ENCODE data around the gene THEM4. TPM values are rescaled to one million over a fixed set of nuclear protein-coding genes. Genes with fewer than 3 reads are reported as not detected.

The THEM4 gene
- total and polyA plus RNA-seq, 11 donors = 14.2 to 25.5 (median 15.0) TPM

GRCh38 chr1:151864411-151864810 is 44.9 kb downstream of the THEM4 start:
- no peak for TF ChIP-seq CTCF (IDR thresholded peaks at IDR 0.05)
- TF ChIP-seq POLR2A (IDR thresholded peaks at IDR 0.05) = no peak
- DNase-seq = no peak
- no peak overlapping the region for H3K27ac ChIP-seq
- no peak overlapping the region for H3K4me3 ChIP-seq
- no peaks in the 10 kb centered on the region for H3K9me3 ChIP-seq
- intact Hi-C loops (cut with DNase I) = no loop called here
- WGBS, 4 donors = 22 to 36% (median 27%) methylated on average over 2 of the region's 2 CpGs
- peaks cover 0 to 17% (median 0%) of the 10 kb centered on the region in 12 donors for H3K4me1 ChIP-seq
- no peaks in the 10 kb centered on the region for H3K36me3 ChIP-seq
- no peaks in the 10 kb centered on the region for H3K27me3 ChIP-seq
- ATAC-seq = peak in 2 of 4 donors; percentile 49 to 55

GRCh38 chr1:151862604-151863003 is 46.7 kb downstream of the THEM4 start:
- TF ChIP-seq CTCF (IDR thresholded peaks at IDR 0.05) = no peak
- TF ChIP-seq POLR2A (IDR thresholded peaks at IDR 0.05) = no peak
- no peak for ATAC-seq

GRCh38 chr1:151860504-151861187 is 48.7 kb downstream of the THEM4 start:
- TF ChIP-seq POLR2A (IDR thresholded peaks at IDR 0.05) (no peak), CTCF (IDR thresholded peaks at IDR 0.05) (no peak)
- no peak for ATAC-seq
- DNase-seq = no peak
- Histone ChIP-seq H3K9me3 (no peaks in the 10 kb centered on the region), H3K36me3 (no peaks in the 10 kb centered on the region), H3K27me3 (no peaks in the 10 kb centered on the region), H3K4me3 (no peak overlapping the region), H3K4me1 (peaks cover 0 to 18% (median under 1%) of the 10 kb centered on the region in 12 donors), H3K27ac (no peak overlapping the region)
- WGBS, 4 donors = 73 to 81% (median 78%) methylated on average over 5 to 7 of the region's 7 CpGs
- intact Hi-C loops (cut with DNase I) = no loop called here

More at GRCh38 chr1:151862604-151863003, 46.7 kb downstream of the THEM4 start:
- H3K9me3 ChIP-seq = no peaks in the 10 kb centered on the region
- intact Hi-C loops (cut with DNase I) = no loop called here
- H3K36me3 ChIP-seq = no peaks in the 10 kb centered on the region
- peaks cover 0 to 15% (median 0%) of the 10 kb centered on the region in 12 donors for H3K4me1 ChIP-seq
- no peak overlapping the region for H3K27ac ChIP-seq
- no peak for DNase-seq
- H3K27me3 ChIP-seq = no peaks in the 10 kb centered on the region
- no peak overlapping the region for H3K4me3 ChIP-seq

- 76 to 85% (median 80%) methylated on average over 6 of the region's 6 CpGs for WGBS, 4 donors
- no peak overlapping the region for H3K27ac ChIP-seq
- no peak for ATAC-seq
Measured at GRCh38 chr1:151859891-151860293, 49.4 kb downstream of the THEM4 start.

More at GRCh38 chr1:151859891-151860293, 49.4 kb downstream of the THEM4 start:
- Histone ChIP-seq H3K9me3 (no peaks in the 10 kb centered on the region), H3K36me3 (no peaks in the 10 kb centered on the region), H3K4me1 (peaks cover 0 to 22% (median 6%) of the 10 kb centered on the region in 12 donors), H3K4me3 (no peak overlapping the region), H3K27me3 (no peaks in the 10 kb centered on the region)
- no peak for DNase-seq
- intact Hi-C loops (cut with DNase I) = no loop called here
- TF ChIP-seq CTCF (IDR thresholded peaks at IDR 0.05) (no peak), POLR2A (IDR thresholded peaks at IDR 0.05) (no peak)

All from heart left ventricle (tissue), 16 donors.